Measurements from ENCODE around the gene DGKZ. TPM values are rescaled to one million over a fixed set of nuclear protein-coding genes. Genes with fewer than 3 reads are reported as not detected.

Gene DGKZ
- total and polyA plus RNA-seq, 10 of the 15 experiments (the other 5 are each of a cell fraction or from before 2014, with no cell fraction given), result 0.50 to 78.4 (median 39.5) TPM

DNA sequence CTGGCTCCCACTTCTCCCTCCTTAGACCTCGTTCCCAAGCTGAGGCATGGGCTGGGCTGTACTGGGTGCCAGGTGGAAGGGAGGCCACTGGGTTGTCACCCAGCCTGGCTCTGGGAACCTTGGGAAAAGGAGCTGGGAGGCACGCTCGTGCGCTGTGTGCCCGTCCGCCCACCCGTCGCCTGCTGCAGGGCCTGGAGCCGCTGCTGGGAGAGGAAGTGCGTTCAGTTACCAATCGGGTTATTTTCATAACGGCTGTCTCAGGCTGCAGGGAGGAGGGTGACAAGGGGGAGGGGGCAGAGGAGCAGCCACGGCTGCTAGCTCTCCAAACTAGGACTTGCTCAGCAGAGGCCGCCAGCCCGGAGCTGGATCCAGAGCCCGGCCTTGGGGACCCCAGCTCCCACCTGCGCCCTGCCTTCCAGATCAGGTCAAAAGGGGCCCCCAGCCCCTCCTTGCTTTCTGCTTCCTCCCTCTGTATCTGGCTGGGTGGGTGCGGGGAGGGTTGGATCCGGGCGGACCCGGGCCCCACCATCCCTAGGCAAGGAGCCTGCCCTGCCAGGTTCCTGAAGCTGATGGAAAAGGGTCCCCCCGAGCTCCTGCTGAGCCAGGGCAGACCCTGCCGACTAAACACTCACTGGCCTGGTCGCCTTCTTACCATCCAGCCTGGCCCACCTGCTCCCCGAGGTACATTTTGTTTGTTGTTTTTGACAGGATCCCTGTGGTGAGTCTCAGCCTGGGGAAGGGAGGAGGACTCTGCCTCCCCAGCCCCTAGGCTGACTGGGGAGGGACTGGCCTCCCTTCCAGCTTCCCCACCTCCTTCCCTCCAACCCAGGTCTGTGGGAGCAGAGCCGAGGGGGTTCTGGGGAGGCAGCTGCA is 14.3 kb downstream of the DGKZ start (continued):
- TF ChIP-seq, protein P1, sequence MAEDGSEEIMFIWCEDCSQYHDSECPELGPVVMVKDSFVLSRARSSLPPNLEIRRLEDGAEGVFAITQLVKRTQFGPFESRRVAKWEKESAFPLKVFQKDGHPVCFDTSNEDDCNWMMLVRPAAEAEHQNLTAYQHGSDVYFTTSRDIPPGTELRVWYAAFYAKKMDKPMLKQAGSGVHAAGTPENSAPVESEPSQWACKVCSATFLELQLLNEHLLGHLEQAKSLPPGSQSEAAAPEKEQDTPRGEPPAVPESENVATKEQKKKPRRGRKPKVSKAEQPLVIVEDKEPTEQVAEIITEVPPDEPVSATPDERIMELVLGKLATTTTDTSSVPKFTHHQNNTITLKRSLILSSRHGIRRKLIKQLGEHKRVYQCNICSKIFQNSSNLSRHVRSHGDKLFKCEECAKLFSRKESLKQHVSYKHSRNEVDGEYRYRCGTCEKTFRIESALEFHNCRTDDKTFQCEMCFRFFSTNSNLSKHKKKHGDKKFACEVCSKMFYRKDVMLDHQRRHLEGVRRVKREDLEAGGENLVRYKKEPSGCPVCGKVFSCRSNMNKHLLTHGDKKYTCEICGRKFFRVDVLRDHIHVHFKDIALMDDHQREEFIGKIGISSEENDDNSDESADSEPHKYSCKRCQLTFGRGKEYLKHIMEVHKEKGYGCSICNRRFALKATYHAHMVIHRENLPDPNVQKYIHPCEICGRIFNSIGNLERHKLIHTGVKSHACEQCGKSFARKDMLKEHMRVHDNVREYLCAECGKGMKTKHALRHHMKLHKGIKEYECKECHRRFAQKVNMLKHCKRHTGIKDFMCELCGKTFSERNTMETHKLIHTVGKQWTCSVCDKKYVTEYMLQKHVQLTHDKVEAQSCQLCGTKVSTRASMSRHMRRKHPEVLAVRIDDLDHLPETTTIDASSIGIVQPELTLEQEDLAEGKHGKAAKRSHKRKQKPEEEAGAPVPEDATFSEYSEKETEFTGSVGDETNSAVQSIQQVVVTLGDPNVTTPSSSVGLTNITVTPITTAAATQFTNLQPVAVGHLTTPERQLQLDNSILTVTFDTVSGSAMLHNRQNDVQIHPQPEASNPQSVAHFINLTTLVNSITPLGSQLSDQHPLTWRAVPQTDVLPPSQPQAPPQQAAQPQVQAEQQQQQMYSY (CRISPR knock-in tag; IDR thresholded peaks at IDR 0.05), result no peak
- TF ChIP-seq IRF4 (IDR thresholded peaks at IDR 0.05; ENCODE audit: low read depth, low read length) (no peak), STAT3 (IDR thresholded peaks at IDR 0.05; ENCODE audit: low read depth, low read length) (no peak)
- TF ChIP-seq, protein P2, sequence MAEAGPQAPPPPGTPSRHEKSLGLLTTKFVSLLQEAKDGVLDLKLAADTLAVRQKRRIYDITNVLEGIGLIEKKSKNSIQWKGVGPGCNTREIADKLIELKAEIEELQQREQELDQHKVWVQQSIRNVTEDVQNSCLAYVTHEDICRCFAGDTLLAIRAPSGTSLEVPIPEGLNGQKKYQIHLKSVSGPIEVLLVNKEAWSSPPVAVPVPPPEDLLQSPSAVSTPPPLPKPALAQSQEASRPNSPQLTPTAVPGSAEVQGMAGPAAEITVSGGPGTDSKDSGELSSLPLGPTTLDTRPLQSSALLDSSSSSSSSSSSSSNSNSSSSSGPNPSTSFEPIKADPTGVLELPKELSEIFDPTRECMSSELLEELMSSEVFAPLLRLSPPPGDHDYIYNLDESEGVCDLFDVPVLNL (IDR thresholded peaks at IDR 0.05; ENCODE audit: low read depth, low read length), result no peak
- TF ChIP-seq, protein P3, sequence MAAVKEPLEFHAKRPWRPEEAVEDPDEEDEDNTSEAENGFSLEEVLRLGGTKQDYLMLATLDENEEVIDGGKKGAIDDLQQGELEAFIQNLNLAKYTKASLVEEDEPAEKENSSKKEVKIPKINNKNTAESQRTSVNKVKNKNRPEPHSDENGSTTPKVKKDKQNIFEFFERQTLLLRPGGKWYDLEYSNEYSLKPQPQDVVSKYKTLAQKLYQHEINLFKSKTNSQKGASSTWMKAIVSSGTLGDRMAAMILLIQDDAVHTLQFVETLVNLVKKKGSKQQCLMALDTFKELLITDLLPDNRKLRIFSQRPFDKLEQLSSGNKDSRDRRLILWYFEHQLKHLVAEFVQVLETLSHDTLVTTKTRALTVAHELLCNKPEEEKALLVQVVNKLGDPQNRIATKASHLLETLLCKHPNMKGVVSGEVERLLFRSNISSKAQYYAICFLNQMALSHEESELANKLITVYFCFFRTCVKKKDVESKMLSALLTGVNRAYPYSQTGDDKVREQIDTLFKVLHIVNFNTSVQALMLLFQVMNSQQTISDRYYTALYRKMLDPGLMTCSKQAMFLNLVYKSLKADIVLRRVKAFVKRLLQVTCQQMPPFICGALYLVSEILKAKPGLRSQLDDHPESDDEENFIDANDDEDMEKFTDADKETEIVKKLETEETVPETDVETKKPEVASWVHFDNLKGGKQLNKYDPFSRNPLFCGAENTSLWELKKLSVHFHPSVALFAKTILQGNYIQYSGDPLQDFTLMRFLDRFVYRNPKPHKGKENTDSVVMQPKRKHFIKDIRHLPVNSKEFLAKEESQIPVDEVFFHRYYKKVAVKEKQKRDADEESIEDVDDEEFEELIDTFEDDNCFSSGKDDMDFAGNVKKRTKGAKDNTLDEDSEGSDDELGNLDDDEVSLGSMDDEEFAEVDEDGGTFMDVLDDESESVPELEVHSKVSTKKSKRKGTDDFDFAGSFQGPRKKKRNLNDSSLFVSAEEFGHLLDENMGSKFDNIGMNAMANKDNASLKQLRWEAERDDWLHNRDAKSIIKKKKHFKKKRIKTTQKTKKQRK (IDR thresholded peaks at IDR 0.05; ENCODE audit: low read depth, low read length), result no peak

All from GM12878 (cell line).